Ascending aorta (tissue), 2 donors: ENCODE results near the gene ARPC4. TPM values are rescaled to one million over a fixed set of nuclear protein-coding genes. Genes with fewer than 3 reads are reported as not detected.

Experiments used
- DNase-seq, 2 donors: peaks; one replicate each; pipeline ENCODE4 v3.0.0-alpha.2; 2019; ENCODE audit warnings: low spot score in 2 of 2
- H3K27ac ChIP-seq, 2 donors: fragments of 200-600 bp; sonication (generic); one replicate each; pipeline ENCODE4 v1.5.1; 2016 to 2017; ENCODE audit warnings: mild to moderate bottlenecking in 1 of 2
- H3K27me3 ChIP-seq: fragments of 200-600 bp; sonication (generic); one replicate; pipeline ENCODE4 v1.5.1; 2017
- H3K36me3 ChIP-seq, 2 donors: fragments of 200-600 bp; sonication (generic); one replicate each; pipeline ENCODE4 v1.5.1; 2016
- H3K4me1 ChIP-seq, 2 donors: fragments of 200-600 bp; sonication (generic); one replicate each; pipeline ENCODE4 v1.5.1; 2016 to 2017; ENCODE audit warnings: mild to moderate bottlenecking in 1 of 2
- H3K4me3 ChIP-seq, 2 donors: fragments of 200-600 bp; sonication (generic); one replicate each; pipeline ENCODE4 v1.5.1; 2016 to 2017; ENCODE audit warnings: mild to moderate bottlenecking in 1 of 2
- H3K9me3 ChIP-seq, 2 donors: fragments of 200-600 bp; sonication (generic); one replicate each; pipeline ENCODE4 v1.5.1; 2016
- CTCF ChIP-seq, 3 experiments: fragments of 200-600 bp in 2 of 3; fragments of 450-650 bp in 1 of 3; sonication (generic) in 2 of 3; IDR thresholded peaks; one replicate each; pipeline ENCODE4 v1.5.1; 2016 to 2019; ENCODE audit warnings: antibody characterized with exemption in 3 of 3, mild to moderate bottlenecking in 1 of 3, moderate library complexity in 1 of 3
- intact Hi-C: fragments of 100-400 bp; cut with DNase I; formaldehyde crosslinking; loops from one replicate; pipeline ENCODE4 v1.15.1; 2023
- total RNA-seq: library from RNA; depleted of rRNA; stranded (reverse); fragments of >200 nt; gene quantifications from one replicate; pipeline ENCODE4 v1.1.0, GENCODE V29; 2016

Gene ARPC4
- total RNA-seq, 1 donor from 2014 or later = 160 TPM

GRCh38 chr3:9833078-9833477 is 40.2 kb downstream of the ARPC4 start:
- no peaks in the 10 kb centered on the region for H3K9me3 ChIP-seq
- intact Hi-C loops = no loop called here
- H3K4me3 ChIP-seq = no peak overlapping the region
- H3K27ac ChIP-seq = no peak overlapping the region
- H3K4me1 ChIP-seq = no peaks in the 10 kb centered on the region
- peaks cover 46 to 58% of the 10 kb centered on the region in 2 donors for H3K36me3 ChIP-seq
- no peak for DNase-seq
- H3K27me3 ChIP-seq = no peaks in the 10 kb centered on the region
- no peak for TF ChIP-seq CTCF (IDR thresholded peaks at IDR 0.05)

- H3K4me3 ChIP-seq = no peak overlapping the region
- no peak for TF ChIP-seq CTCF (IDR thresholded peaks at IDR 0.05)
- no peaks in the 10 kb centered on the region for H3K27me3 ChIP-seq
- no peak for DNase-seq
- H3K36me3 ChIP-seq = peaks cover 38 to 60% of the 10 kb centered on the region in 2 donors
- H3K27ac ChIP-seq = no peak overlapping the region
- H3K9me3 ChIP-seq = no peaks in the 10 kb centered on the region
- intact Hi-C loops = no loop called here
- no peaks in the 10 kb centered on the region for H3K4me1 ChIP-seq
Measured at GRCh38 chr3:9834520-9835380, 41.9 kb downstream of the ARPC4 start.

GRCh38 chr3:9837701-9838582 is 45.1 kb downstream of the ARPC4 start:
- no peak overlapping the region for H3K27ac ChIP-seq
- no peaks in the 10 kb centered on the region for H3K9me3 ChIP-seq
- intact Hi-C loops = no loop called here
- TF ChIP-seq CTCF (IDR thresholded peaks at IDR 0.05) = no peak
- H3K36me3 ChIP-seq = peaks cover 43 to 57% of the 10 kb centered on the region in 2 donors
- no peak for DNase-seq
- H3K27me3 ChIP-seq = no peaks in the 10 kb centered on the region
- H3K4me1 ChIP-seq = peaks cover 3 to 7% of the 10 kb centered on the region in 2 donors
- H3K4me3 ChIP-seq = no peak overlapping the region

GRCh38 chr3:9838856-9839255 is 46.0 kb downstream of the ARPC4 start:
- DNase-seq = no peak
- H3K4me1 ChIP-seq = peaks cover 4 to 9% of the 10 kb centered on the region in 2 donors
- peaks cover 37 to 51% of the 10 kb centered on the region in 2 donors for H3K36me3 ChIP-seq
- TF ChIP-seq CTCF (IDR thresholded peaks at IDR 0.05) = no peak
- no peak overlapping the region for H3K27ac ChIP-seq
- no peaks in the 10 kb centered on the region for H3K9me3 ChIP-seq
- no peak overlapping the region for H3K4me3 ChIP-seq
- intact Hi-C loops = no loop called here
- no peaks in the 10 kb centered on the region for H3K27me3 ChIP-seq

- peaks cover 4 to 9% of the 10 kb centered on the region in 2 donors for H3K4me1 ChIP-seq
- H3K4me3 ChIP-seq = no peak overlapping the region
- peaks cover 20 to 36% of the 10 kb centered on the region in 2 donors for H3K36me3 ChIP-seq
- no peaks in the 10 kb centered on the region for H3K9me3 ChIP-seq
- intact Hi-C loops = loop anchor here (10.0 kb wide), 2 partner anchors 174 to 384 kb away; no protein-coding TSS in a partner anchor
- no peaks in the 10 kb centered on the region for H3K27me3 ChIP-seq
- no peak overlapping the region for H3K27ac ChIP-seq
- no peak for DNase-seq
- no peak for TF ChIP-seq CTCF (IDR thresholded peaks at IDR 0.05)
Measured at GRCh38 chr3:9841015-9841414, 48.1 kb downstream of the ARPC4 start.
